HG02943 (cell line): ENCODE measurements around the gene CD244.
"Not testable (repeated sequence)": the region's sequence is repeated elsewhere in the genome, so short reads cannot be mapped to it uniquely, and the experiment has no call there.

Experiments used
- ATAC-seq: cut with Tn5 transposase; IDR thresholded peaks from one replicate; pipeline ENCODE4 v1.9.1; 2021; ENCODE audit warnings: mild to moderate bottlenecking, low read depth, moderate library complexity; ENCODE audit not compliant: unreplicated experiment

CD244 gene

GRCh38 chr1:160789051-160789701 lies 73.5 kb downstream of the CD244 start:
- ATAC-seq, result no peak

- not testable (repeated sequence) for ATAC-seq
Measured at GRCh38 chr1:160782988-160783765, 79.5 kb downstream of the CD244 start.

DNA sequence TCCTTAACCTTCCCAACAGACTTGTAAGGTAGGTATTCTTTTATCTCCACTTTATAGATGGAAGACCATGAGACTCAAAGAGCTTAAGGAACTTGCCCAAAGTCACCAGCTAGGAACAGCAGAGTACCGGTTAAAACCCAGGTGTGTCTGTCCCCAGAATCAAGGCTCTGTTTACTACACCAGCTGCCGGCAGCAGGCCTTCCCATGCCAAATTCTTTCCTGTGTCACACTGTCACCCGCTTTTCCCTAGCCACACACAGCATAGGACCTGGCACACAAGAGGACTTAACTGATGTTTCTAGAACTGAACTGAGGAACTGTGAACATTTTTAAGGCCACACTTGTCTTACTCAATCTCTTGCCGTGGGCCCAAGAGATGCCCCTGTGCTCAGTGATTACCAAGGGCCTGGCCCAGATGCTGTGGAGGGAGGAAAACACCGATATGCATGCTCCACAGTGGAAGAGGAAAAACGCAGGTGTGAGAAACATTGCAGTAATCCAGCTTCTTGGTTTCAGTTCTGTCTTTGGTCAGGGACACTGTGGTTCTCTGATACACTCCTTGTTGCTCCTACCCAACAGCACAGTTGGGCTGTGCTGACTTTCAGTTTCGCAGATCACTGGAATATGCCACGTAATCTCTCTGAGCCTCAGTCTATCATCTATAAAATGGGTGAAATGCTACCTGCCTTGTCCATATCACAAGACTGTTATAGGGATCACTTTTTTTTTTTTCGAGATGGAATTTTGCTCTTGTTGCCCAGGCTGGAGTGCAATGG lies 80.6 kb downstream of the CD244 start:
- ATAC-seq, result peak; percentile 84

- ATAC-seq, result no peak
Measured at GRCh38 chr1:160781186-160781766, 81.4 kb downstream of the CD244 start.

GRCh38 chr1:160780398-160780755 lies 82.3 kb downstream of the CD244 start:
- no peak for ATAC-seq
